Suprapubic skin (tissue), 3 donors: ENCODE measurements around the gene DCAF4.

Experiments used
- EP300 ChIP-seq: sonication (generic); formaldehyde crosslinking; IDR thresholded peaks from one replicate; pipeline ENCODE4 v1.6.1; 2017; ENCODE audit warnings: antibody characterized with exemption
- POLR2A ChIP-seq, 2 donors: fragments of 450-650 bp; IDR thresholded peaks; one replicate each; pipeline ENCODE4 v1.6.1; 2017; ENCODE audit warnings: antibody characterized with exemption in 2 of 2, mild to moderate bottlenecking in 2 of 2, moderate library complexity in 2 of 2
- TF ChIP-seq, protein P1 (sequence below), 2 donors: fragments of 200-600 bp in 1 of 2; fragments of 450-650 bp in 1 of 2; sonication (generic) in 1 of 2; IDR thresholded peaks; one replicate each; pipeline ENCODE4 v1.5.1; 2016 to 2019; ENCODE audit warnings: antibody characterized with exemption in 2 of 2, mild to moderate bottlenecking in 1 of 2, moderate library complexity in 1 of 2

DNA sequence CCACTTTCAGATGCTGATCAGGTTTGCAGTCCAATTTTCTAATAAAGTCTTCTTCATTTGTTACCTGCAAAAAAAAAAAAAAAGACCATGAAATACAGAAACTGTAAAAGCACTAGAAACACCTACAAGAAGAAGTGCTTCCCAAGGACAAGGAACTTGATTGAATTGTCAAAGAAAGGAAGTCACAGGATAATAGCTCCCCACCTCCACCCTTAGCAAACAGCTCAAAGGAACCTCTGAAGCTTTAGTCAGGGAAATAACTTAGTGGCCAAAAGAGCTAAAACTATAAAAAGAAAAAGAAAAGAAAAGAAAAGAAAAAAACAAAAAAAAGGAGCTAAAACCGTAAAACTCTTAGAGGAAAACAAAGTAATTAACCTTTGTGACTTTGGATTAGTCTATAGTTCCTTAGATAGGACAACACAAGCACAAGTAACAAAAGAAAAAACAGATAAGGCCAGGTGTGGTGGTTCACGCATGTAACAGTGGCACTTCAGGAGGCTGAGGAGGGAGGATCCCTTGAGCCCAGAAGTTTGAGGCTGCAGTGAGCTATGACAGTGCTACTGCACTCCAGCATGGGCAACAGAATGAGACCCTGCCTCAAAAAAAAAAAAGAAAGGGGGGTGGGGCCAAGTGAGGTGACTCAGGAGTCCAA is 72.1 kb downstream of the DCAF4 start:
- TF ChIP-seq, protein P1, sequence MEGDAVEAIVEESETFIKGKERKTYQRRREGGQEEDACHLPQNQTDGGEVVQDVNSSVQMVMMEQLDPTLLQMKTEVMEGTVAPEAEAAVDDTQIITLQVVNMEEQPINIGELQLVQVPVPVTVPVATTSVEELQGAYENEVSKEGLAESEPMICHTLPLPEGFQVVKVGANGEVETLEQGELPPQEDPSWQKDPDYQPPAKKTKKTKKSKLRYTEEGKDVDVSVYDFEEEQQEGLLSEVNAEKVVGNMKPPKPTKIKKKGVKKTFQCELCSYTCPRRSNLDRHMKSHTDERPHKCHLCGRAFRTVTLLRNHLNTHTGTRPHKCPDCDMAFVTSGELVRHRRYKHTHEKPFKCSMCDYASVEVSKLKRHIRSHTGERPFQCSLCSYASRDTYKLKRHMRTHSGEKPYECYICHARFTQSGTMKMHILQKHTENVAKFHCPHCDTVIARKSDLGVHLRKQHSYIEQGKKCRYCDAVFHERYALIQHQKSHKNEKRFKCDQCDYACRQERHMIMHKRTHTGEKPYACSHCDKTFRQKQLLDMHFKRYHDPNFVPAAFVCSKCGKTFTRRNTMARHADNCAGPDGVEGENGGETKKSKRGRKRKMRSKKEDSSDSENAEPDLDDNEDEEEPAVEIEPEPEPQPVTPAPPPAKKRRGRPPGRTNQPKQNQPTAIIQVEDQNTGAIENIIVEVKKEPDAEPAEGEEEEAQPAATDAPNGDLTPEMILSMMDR (IDR thresholded peaks at IDR 0.05) = no peak
- TF ChIP-seq POLR2A (IDR thresholded peaks at IDR 0.05) = no peak
- TF ChIP-seq EP300 = no peak
